Left lung (tissue), 10 donors: ENCODE results near the gene THOC1. TPM values are rescaled to one million over a fixed set of nuclear protein-coding genes. Genes with fewer than 3 reads are reported as not detected.

Experiments used
- ATAC-seq: fragments of 200-7000 bp; cut with Tn5 transposase; one replicate; pipeline ENCODE4 v1.9.1; 2020; ENCODE audit warnings: moderate library complexity
- DNase-seq, 4 donors: peaks; one replicate each; pipeline ENCODE4 v3.0.0-alpha.2; 2013 to 2020
- H3K27ac ChIP-seq, 2 donors: fragments of 200-600 bp; sonication (generic) in 1 of 2; one replicate each; pipeline versions ENCODE4 v1.5.0 to v1.8.0; 2020 to 2021
- H3K27me3 ChIP-seq, 2 donors: fragments of 200-600 bp; sonication (generic) in 1 of 2; one replicate each; pipeline versions ENCODE4 v1.5.0 to v1.8.0; 2020 to 2021
- H3K36me3 ChIP-seq, 2 donors: fragments of 200-600 bp; sonication (generic) in 1 of 2; one replicate each; pipeline versions ENCODE4 v1.5.0 to v1.8.0; 2020 to 2021
- H3K4me1 ChIP-seq, 2 donors: fragments of 200-600 bp; one replicate each; pipeline ENCODE4 v1.8.0; 2021
- H3K4me3 ChIP-seq, 2 donors: fragments of 200-600 bp; sonication (generic) in 1 of 2; one replicate each; pipeline versions ENCODE4 v1.5.0 to v1.8.0; 2020 to 2021; ENCODE audit warnings: mild to moderate bottlenecking in 1 of 2
- H3K9me3 ChIP-seq, 2 donors: fragments of 200-600 bp; sonication (generic) in 1 of 2; one replicate each; pipeline versions ENCODE4 v1.5.0 to v1.8.0; 2020 to 2021
- intact Hi-C, 2 donors: fragments of 100-400 bp; cut with DNase I; formaldehyde crosslinking; loops; one replicate each; pipeline versions ENCODE4 v1.11.2 to v1.14.2; 2022
- polyA plus RNA-seq, 6 donors: library from polyadenylated mRNA; unstranded; fragments of 120-200 nt; gene quantifications; one replicate each; pipeline ENCODE4 v1.2.1, GENCODE V29; 2013; ENCODE audit not compliant: insufficient read length in 6 of 6
- total RNA-seq, 2 donors: library from RNA; stranded (reverse); fragmentation: NEBNext Ultra II Directional; extraction: Animal tissue kit (Norgen Biotek cat#: 25700); gene quantifications; one replicate each; pipeline ENCODE4 v1.2.1, GENCODE V29; 2021
- TF ChIP-seq, protein P1 (sequence below), 2 donors: fragments of 200-600 bp; sonication (generic) in 1 of 2; IDR thresholded peaks; one replicate each; pipeline versions ENCODE4 v1.5.0 to v1.8.0; 2021; ENCODE audit warnings: antibody characterized with exemption in 2 of 2
- donor health status: DM: no; HTN: yes; CAD: no.
- donor health status: DM: no; HTN: no; CAD: no.

THOC1 gene
- total and polyA plus RNA-seq, 8 donors = 23.7 to 165 (median 118) TPM

DNA sequence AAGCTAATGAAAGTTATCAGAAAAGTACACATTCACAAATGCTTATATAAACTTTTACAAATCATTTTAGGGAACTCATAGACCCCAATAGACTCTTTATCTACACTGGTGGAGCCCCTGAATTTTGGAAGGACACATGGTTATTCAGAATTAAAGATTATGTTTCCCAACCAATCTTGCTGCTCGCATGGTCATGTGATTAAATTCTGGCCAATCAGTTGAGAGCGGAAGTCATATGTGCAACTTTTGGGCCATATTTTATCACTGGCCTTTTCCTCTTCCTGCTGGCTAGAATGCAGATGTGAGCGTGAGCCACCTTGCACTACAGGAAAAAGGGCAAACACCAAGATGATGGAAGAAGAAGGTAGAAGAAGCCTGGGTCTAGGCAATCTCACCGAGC lies 19.8 kb downstream of the THOC1 start:
- Histone ChIP-seq H3K36me3 (peaks cover 0 to 95% of the 10 kb centered on the region in 2 donors), H3K4me3 (no peak overlapping the region), H3K27ac (no peak overlapping the region), H3K9me3 (no peaks in the 10 kb centered on the region), H3K27me3 (no peaks in the 10 kb centered on the region), H3K4me1 (no peaks in the 10 kb centered on the region)
- DNase-seq (no peak), ATAC-seq (no peak)
- intact Hi-C loops = no loop called here
- TF ChIP-seq, protein P1, sequence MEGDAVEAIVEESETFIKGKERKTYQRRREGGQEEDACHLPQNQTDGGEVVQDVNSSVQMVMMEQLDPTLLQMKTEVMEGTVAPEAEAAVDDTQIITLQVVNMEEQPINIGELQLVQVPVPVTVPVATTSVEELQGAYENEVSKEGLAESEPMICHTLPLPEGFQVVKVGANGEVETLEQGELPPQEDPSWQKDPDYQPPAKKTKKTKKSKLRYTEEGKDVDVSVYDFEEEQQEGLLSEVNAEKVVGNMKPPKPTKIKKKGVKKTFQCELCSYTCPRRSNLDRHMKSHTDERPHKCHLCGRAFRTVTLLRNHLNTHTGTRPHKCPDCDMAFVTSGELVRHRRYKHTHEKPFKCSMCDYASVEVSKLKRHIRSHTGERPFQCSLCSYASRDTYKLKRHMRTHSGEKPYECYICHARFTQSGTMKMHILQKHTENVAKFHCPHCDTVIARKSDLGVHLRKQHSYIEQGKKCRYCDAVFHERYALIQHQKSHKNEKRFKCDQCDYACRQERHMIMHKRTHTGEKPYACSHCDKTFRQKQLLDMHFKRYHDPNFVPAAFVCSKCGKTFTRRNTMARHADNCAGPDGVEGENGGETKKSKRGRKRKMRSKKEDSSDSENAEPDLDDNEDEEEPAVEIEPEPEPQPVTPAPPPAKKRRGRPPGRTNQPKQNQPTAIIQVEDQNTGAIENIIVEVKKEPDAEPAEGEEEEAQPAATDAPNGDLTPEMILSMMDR (IDR thresholded peaks at IDR 0.05) = no peak

DNA sequence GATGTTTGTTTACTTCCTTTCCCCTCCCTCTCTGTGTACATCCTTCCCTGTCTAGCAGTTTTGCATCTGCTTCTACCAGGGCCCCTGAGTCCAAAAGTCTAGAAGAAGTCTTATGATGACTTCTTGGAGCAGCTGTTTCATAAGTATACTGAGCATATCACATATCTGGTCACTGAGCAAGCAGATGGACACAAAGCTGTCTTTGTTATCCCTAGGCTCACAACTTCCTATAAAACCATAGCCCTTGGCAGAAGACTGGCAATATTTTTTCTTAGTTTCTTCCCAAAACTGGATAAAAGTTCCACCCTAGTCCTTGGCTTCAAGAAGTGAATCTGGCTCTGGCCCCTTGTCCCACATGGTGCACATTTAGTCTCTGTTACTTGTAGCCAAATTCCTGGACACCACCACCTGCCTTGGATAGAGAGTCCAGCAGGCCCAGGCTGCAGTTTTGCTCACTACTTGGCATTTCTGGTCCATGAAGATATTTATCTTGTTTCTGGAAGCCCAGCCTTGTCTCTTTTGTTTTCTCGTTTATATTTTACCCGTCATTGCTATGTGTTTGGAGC lies 22.5 kb downstream of the THOC1 start:
- TF ChIP-seq, protein P1 (IDR thresholded peaks at IDR 0.05) = no peak
- H3K27ac ChIP-seq = no peak overlapping the region
- peaks cover 0 to 2% of the 10 kb centered on the region in 2 donors for H3K4me1 ChIP-seq
- no peak for DNase-seq
- intact Hi-C loops = no loop called here
- no peak overlapping the region for H3K4me3 ChIP-seq
- no peaks in the 10 kb centered on the region for H3K9me3 ChIP-seq
- peaks cover 0 to 86% of the 10 kb centered on the region in 2 donors for H3K36me3 ChIP-seq
- no peaks in the 10 kb centered on the region for H3K27me3 ChIP-seq
- no peak for ATAC-seq

DNA sequence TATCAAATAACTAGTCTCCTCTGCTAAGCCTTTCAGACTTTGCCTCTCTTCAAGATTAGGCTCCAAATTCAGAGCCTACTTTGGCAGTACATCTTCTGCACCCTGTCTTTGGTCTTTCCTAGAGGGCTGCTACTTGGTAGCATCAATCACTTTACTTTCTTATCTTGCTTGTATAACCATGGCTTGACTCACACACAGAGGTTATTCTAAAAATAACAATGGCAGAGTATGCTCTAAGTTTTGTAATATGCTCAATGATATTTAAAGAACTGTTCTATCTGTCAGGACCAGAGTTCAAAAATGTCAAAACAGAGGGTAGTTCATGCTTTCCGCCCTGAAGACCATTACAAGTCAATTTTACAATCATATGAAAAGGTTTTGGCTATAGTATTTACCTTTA lies 27.7 kb downstream of the THOC1 start:
- intact Hi-C loops = no loop called here
- TF ChIP-seq, protein P1 (IDR thresholded peaks at IDR 0.05) = no peak
- Histone ChIP-seq H3K4me3 (no peak overlapping the region), H3K27me3 (no peaks in the 10 kb centered on the region), H3K36me3 (peaks cover 0 to 34% of the 10 kb centered on the region in 2 donors), H3K9me3 (no peaks in the 10 kb centered on the region), H3K4me1 (peaks cover 0 to 2% of the 10 kb centered on the region in 2 donors), H3K27ac (no peak overlapping the region)
- DNase-seq (no peak), ATAC-seq (no peak)

DNA sequence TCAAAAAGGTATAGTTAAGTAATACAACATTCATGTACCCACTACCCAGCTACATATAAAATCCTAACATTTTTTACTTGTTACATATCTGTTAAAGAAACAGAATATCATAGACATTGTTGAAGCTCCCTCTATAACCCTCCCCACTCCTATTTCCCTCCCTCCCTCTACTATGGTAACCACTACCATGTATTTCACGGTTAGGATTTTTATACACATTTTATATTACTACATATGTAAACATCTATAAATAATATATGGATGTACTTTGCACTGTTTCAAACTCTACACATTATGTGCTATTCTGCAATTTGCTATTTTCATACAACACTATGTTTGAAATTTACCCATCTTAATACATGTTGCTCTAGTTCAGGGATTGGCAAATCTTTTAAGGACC lies 36.3 kb downstream of the THOC1 start:
- TF ChIP-seq, protein P1 (IDR thresholded peaks at IDR 0.05) = no peak
- Histone ChIP-seq H3K27me3 (no peaks in the 10 kb centered on the region), H3K36me3 (peaks cover 0 to 13% of the 10 kb centered on the region in 2 donors), H3K9me3 (no peaks in the 10 kb centered on the region), H3K4me3 (no peak overlapping the region), H3K27ac (no peak overlapping the region), H3K4me1 (no peaks in the 10 kb centered on the region)
- no peak for DNase-seq
- intact Hi-C loops = no loop called here
- ATAC-seq = no peak

DNA sequence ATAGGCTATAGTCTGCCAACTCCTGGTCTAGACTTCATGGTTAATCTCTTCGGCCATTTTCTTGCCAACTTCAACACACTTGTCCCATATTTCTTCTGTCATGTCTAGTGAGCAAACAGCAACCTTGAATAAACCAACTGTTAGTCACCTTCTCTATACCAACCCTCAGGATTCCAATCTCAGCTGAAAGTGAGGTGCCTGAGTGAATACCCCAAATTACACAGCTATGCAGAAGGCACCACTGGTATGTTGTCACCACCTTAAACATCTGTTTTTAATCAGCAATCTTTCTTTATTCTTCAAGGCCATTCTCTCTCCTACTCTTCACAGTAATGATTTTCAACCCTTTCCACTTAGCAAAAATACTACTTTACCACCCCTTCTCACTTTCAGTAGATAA lies 39.3 kb downstream of the THOC1 start:
- intact Hi-C loops = no loop called here
- H3K27ac ChIP-seq = no peak overlapping the region
- TF ChIP-seq, protein P1 (IDR thresholded peaks at IDR 0.05) = no peak
- DNase-seq (no peak), ATAC-seq (no peak)
- no peak overlapping the region for H3K4me3 ChIP-seq
- no peaks in the 10 kb centered on the region for H3K27me3 ChIP-seq
- H3K9me3 ChIP-seq = no peaks in the 10 kb centered on the region
- no peaks in the 10 kb centered on the region for H3K4me1 ChIP-seq
- peaks cover 0 to 43% of the 10 kb centered on the region in 2 donors for H3K36me3 ChIP-seq
